ENCODE measurements around the gene MYOZ3. TPM values are rescaled to one million over a fixed set of nuclear protein-coding genes. Genes with fewer than 3 reads are reported as not detected.

MYOZ3 gene
- total RNA-seq, 1 donor from 2014 or later: 4.0 TPM

DNA sequence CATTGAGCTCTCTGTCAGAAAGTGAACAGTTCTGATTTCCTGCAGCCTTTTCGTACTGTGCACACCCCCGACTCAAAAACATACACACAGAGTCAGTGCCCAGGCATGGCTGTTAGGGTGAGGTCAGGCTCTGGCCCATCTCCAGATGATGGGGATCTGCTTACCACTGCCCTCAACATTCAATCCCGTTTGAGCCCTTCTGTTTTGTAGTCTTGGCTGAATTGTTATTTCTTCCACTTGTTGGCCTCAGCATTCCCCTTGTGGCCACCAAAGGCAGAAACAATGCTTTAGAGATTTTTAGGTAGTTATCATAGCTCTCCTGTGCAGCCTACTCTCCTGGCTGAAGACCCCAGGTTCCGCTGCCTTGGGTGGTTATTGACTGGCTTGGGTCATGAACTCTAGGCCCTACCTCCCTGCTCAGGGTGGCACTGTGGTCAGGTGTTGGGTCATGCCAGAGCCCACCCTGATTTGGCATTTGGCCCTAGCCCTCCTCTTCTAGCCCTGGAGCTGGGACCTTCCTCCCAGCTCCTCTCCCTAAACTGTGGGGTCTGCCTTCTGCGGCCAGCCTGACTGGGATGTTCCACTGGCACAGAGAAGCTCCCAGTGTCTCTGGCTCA is 7.8 kb upstream of the MYOZ3 start:
- DNase-seq (no peak), ATAC-seq (ENCODE audit: poor library complexity) (no peak)
- intact Hi-C loops (cut with DNase I): no loop called here

DNA sequence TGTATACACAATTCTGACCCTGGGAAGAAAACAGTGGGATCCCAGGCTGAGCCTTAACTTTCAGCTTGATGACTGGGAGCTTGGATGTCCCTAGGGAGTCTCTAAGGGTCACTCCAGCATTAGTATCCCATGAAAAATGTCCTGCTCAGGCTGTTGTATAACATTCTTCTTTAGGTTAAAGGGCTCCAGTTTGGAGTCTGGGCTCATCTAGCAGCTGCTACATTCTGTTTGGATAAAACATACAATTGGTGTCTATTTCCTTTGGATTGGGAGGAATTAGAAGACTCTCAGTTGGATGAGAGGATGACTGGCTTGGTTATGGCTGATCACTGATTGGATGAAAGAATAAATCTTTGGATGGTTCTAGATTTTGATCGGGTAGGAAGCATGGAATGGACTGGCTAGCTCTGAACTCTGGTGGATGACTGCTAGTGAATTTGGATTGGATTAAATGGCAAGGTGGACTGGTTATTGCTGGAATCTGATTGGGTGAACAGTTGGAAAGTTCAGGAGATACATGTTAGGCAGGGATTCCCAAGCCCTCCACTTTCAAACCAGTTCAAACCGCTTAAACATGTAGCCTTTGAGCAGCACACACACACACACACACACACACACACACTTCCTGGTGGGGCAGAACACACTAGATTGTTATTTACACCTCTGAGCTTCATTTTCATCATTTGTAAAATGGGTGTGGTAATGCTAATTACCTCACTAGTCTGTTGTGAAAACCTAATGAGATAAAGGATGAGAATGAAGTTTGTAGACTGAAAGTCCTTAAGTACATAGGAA is 7.1 kb upstream of the MYOZ3 start:
- intact Hi-C loops (cut with DNase I): no loop called here
- no peak for DNase-seq
- ATAC-seq (ENCODE audit: poor library complexity): no peak

DNA sequence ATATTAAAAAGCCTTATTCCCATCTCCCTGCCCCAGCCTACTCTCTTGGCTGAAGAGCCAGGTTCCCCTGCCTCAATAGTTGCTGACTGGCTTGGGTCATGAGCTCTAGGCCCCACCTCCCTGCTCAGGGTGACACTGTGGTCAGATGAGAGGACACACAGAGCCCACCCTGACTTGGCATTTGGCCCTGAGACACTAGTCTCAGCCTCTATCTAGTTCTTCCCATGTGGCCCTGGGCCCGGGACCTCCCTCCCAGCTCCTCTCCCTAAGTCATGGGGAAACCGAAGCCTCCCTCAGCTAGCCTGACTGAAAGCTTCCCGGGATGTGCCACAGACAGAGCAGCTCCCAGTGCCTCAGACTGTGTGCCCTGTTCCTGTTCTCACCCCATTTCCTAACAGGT is 5.8 kb upstream of the MYOZ3 start:
- ATAC-seq (ENCODE audit: poor library complexity): no peak
- intact Hi-C loops (cut with DNase I): loop anchor here (5.0 kb wide), 1 partner anchor 68 kb away; no protein-coding TSS in a partner anchor
- DNase-seq: no peak

DNA sequence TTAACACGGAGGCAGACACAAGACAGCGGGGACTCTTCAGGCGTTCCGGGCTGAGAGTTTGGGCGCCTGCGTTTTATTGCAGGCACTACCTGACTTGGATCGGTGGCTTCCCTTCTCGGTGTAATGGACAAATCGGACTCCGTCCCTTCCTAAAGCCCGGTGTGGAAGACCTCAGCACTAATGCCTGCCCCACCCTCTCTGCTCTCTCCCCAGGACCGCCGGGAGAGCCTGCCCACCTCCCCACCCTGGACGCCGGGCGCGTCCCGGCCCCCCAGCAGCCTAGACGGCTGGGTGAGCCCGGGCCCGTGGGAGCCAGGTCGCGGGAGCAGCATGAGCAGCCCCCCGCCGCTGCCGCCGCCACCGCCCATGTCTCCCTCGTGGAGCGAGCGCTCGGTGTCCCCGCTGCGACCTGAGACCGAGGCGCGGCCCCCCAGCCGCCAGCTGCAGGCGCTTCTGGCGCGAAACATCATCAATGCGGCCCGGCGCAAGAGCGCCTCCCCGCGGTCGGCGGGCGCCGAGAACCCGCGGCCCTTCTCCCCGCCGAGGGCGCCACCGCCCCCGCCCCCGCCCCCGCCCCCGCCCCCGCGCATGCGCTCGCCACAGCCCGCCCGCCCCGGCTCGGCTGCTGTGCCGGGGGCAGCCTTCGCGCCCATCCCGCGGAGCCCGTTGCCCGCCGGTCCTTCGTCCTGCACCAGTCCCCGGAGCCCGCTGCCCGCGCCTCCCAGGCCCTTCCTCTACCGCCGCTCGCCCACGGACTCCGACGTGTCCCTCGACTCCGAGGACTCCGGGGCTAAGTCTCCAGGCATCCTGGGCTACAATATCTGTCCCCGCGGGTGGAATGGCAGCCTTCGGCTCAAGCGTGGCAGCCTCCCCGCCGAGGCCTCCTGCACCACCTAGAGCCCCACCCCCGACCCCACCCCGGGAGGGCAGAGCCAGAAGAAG is 4.6 kb upstream of the MYOZ3 start:
- ATAC-seq (ENCODE audit: poor library complexity) (peak; percentile 76), DNase-seq (peak; percentile 85)
- intact Hi-C loops (cut with DNase I): loop anchor here (2.0 to 5.0 kb wide), 2 partner anchors 69 to 94 kb away; no protein-coding TSS in a partner anchor

DNA sequence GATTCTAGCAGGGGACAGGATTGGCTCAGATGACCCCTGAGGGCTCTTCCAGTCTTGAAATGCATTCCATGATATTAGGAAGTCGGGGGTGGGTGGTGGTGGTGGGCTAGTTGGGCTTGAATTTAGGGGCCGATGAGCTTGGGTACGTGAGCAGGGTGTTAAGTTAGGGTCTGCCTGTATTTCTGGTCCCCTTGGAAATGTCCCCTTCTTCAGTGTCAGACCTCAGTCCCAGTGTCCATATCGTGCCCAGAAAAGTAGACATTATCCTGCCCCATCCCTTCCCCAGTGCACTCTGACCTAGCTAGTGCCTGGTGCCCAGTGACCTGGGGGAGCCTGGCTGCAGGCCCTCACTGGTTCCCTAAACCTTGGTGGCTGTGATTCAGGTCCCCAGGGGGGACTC is 2.9 kb upstream of the MYOZ3 start:
- DNase-seq: no peak

DNA sequence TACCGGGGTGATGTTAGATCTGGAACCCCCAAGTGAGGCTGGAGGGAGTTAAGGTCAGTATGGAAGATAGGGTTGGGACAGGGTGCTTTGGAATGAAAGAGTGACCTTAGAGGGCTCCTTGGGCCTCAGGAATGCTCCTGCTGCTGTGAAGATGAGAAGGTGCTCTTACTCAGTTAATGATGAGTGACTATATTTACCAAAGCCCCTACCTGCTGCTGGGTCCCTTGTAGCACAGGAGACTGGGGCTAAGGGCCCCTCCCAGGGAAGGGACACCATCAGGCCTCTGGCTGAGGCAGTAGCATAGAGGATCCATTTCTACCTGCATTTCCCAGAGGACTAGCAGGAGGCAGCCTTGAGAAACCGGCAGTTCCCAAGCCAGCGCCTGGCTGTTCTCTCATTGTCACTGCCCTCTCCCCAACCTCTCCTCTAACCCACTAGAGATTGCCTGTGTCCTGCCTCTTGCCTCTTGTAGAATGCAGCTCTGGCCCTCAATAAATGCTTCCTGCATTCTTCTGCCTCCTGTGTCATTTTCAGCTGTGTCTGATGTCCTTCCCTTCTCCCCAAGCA is 2.3 kb upstream of the MYOZ3 start:
- intact Hi-C loops (cut with DNase I): loop anchor here (5.0 kb wide), 1 partner anchor 71 kb away; no protein-coding TSS in a partner anchor
- ATAC-seq (ENCODE audit: poor library complexity) (no peak), DNase-seq (no peak)

More for the DNA sequence above, 2.9 kb upstream of the MYOZ3 start:
- intact Hi-C loops (cut with DNase I): loop anchor here (5.0 kb wide), 1 partner anchor 71 kb away; no protein-coding TSS in a partner anchor
- ATAC-seq (ENCODE audit: poor library complexity): no peak

DNA sequence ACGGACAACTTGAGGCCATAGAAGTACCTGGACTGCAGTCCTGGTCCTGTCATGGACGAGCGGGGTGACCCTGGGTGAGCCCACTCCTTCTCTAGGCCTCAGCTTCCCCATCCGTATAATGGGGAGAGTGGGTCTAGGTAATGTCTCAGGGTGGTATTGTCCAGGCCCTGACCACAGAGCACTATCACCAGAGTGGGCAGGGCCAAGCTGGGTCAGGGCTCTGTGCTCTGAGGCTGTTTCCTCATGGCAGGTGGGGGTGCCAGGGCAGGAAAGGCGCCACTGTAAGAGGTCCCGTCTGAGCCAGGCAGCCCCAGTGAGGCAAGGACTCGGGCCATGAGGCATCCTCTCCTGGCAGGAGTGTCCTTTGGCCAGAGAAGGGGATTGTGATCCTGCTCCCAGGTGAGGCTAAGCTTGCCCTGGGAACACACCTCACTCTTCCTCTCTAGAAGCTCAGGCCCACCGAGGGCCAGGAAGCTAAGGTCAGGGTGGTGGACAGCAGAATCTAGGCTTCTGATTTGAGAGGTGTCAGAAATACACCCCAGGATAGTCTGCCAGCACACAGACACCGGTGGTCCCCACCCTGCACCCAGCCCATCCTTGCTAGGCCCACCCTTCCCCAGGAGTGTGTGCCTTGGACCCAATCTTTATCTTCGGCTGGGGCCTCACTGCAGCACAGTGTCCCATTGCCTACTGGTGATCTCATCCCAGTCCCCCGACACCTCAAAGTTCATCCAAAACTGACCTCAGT is 1.5 kb upstream of the MYOZ3 start:
- DNase-seq (no peak), ATAC-seq (ENCODE audit: poor library complexity) (no peak)
- intact Hi-C loops (cut with DNase I): loop anchor here (5.0 kb wide), 1 partner anchor 72 kb away; no protein-coding TSS in a partner anchor

DNA sequence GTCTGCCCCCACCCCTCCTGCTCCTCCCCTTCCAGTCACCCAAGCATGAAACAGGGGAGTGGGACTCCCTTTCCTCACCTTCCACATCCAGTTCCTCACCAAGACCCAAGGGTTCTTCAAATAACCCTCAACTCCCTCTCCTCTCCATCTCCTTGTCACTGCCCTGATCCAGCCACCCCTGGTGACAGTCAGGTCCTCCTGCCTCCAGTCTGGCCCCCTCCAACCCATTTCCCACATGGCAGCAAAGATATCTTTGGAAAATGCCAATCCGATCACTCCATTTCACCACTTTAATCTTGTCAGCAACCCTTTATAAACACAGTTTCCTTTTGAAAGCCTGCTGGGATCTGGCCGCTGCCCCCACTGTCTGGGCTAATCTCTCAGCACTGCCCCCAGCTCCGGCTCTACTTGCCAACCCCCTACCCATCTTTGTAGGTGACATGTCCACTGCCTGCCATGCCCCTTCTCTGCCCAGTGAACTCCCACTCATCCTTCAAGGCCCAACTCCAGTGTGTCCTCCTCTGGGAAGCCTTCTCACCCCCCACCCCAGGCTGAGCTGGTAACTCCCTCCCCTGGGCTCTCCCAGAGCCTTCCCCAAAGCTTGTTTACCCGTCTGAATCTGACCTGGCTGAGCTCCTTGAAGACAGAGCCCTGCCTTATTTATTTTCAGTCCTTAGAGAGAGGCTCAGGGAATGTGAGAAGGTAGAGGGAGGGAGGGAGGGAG is 781 bp upstream of the MYOZ3 start:
- ATAC-seq (ENCODE audit: poor library complexity) (no peak), DNase-seq (no peak)
- intact Hi-C loops (cut with DNase I): no loop called here

DNA sequence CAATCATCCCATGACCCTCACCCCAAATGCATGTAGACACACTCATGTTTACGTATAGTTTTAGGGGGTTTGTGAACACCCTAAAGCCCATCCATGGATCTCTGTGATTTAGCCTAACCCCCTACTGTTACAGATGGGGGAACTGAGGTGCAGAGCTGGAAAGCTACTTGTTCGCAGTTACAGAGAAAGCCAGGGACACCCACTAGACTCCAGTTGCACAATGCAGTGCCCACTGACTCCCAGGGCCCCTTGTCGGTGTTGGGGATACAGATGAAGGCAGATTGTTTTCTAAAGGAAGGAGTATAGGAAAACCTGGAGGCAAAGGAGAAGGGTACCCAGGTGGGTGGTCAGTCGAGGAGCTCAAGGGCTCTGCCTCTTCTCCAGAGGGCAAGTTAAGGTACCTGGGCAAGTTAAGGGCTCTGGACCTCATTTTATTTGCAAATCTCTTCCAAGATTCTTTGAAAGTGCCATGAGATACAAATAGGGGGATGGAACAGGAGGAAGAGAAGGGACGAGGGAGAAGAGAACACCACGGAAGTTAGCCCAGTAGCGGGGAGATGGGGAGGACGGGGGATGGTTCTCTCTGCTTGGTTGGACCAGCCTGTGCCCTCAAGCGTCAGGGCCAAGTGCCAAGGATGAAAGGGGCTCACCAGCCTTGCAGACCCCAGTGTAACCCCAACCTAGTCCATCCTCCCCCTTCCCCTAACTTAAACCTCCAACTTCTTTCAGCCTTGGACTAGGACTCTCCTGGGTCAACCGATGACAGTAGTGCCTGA is 958 bp downstream of the MYOZ3 start:
- no peak for ATAC-seq (ENCODE audit: poor library complexity)
- intact Hi-C loops (cut with DNase I): no loop called here
- no peak for DNase-seq

DNA sequence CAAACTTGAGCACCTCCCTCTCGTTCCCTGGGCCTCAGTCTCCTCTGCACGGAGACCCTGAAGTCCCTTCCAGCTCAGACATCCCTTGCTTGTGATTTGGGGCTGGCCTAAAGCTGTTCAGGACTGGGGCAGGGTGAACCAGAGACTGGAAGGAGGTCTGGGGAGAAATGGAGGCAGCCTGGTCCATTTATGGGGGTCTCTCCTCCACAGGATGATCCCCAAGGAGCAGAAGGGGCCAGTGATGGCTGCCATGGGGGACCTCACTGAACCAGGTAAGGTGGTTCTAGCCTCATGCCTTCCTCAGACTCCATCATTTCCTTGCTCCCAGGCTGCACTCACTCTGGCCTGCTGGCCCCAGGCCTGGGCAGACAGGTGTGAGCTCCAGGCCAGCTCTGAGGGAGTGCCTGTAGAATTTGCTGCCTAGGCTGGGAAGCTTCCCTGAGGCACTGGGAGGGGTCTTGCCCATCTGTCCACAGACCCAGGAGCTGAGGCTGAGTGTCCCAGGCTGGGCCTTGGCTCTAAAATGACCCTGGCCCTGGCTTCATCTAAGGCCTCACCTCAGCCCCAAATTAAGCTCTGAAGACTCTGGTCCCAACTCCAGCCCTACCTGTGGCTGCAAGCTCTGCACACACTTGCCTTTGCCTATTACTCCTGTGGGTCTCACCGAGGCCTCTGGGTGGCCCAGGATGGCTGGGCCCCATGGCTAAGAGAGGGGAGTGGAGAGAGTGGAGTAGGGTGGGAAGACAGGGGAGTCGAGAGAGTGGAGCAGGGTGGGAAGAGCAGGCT is 1.9 kb downstream of the MYOZ3 start:
- ATAC-seq (ENCODE audit: poor library complexity): no peak
- no peak for DNase-seq
- intact Hi-C loops (cut with DNase I): no loop called here

DNA sequence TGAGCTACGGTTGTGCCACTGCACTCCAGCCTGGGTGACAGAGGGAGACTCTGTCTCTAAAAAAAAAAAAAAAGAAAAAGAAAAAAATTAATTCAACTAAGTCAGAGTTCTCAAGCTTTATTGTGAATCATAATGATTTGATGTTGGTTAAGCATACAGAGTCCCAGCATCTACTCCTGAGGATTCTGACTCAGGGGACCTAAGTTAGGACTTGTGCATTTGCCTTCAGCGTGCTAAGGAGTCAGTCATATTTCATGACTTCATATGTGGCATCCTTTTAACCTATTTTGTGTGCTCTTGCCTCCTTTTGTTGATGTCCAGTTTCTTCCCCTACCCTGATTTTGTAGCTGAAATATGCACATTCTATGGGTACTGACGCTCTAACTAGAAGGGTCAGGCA is 2.9 kb downstream of the MYOZ3 start:
- intact Hi-C loops (cut with DNase I): no loop called here
- ATAC-seq (ENCODE audit: poor library complexity) (no peak), DNase-seq (no peak)

DNA sequence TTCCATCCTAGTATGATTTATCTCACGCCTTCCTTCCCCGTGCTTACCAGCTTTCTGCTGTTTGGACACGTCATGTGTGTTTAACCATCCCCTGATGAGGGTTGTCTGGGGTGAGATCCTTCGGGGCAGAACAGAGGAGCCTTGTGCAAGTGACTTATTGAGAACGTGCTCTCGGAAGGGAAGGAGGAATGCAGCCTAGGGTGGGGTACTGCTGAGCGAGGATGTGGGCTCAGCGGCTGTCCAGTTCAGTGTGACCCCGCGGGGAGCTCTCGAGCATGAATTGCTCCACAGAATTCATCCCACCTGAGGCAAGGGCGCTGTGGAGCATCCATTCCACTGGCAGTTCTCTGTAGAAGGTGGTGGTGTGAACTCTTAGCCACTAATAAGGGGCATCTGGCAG is 4.0 kb downstream of the MYOZ3 start:
- intact Hi-C loops (cut with DNase I): no loop called here
- no peak for ATAC-seq (ENCODE audit: poor library complexity)
- no peak for DNase-seq

DNA sequence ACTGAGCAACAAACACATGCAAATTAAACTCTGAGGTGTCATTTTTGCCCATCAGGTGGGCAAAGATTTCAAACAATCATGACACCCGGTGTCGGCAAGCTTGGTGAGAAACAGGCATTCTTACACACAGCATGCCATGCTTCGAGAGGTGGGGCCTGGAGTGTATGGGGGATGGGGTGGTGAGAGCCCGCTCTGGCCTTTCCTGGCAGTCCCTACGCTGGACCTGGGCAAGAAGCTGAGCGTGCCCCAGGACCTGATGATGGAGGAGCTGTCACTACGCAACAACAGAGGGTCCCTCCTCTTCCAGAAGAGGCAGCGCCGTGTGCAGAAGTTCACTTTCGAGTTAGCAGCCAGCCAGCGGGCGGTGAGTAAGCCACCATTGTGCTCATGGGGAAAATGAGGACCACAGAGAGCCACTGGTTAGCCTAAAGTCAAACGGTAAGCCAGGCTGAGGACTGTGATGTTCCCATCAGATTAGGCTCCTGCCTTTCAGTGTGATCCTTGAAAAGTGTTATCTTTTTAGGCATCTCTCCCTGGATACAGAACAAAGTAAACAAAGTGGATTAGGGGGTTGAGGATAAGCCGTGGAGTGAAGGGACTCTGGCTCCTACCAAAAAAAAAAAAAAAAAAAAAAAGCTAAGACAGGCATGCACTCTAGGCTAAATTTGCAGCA is 9.4 kb downstream of the MYOZ3 start:
- intact Hi-C loops (cut with DNase I): no loop called here
- no peak for DNase-seq
- no peak for ATAC-seq (ENCODE audit: poor library complexity)

DNA sequence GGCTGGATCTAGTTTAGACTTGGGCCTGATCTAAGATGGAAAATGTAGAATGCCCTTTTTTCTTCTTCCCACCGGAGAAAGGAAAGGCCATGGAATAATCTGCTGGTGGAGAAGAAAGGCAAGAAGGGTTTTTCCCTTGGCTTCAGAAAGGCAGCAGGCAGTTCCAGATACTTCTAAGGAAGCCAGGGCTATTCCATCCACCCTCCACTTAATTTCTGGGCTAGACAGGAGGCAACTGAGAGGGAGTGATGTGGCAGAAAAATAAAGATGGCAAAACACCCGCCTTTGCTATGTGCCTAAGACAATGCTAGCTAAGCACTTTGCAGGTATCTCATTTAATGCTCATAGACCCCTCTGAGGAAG is 9.9 kb downstream of the MYOZ3 start:
- ATAC-seq (ENCODE audit: poor library complexity): no peak
- intact Hi-C loops (cut with DNase I): no loop called here
- no peak for DNase-seq

DNA sequence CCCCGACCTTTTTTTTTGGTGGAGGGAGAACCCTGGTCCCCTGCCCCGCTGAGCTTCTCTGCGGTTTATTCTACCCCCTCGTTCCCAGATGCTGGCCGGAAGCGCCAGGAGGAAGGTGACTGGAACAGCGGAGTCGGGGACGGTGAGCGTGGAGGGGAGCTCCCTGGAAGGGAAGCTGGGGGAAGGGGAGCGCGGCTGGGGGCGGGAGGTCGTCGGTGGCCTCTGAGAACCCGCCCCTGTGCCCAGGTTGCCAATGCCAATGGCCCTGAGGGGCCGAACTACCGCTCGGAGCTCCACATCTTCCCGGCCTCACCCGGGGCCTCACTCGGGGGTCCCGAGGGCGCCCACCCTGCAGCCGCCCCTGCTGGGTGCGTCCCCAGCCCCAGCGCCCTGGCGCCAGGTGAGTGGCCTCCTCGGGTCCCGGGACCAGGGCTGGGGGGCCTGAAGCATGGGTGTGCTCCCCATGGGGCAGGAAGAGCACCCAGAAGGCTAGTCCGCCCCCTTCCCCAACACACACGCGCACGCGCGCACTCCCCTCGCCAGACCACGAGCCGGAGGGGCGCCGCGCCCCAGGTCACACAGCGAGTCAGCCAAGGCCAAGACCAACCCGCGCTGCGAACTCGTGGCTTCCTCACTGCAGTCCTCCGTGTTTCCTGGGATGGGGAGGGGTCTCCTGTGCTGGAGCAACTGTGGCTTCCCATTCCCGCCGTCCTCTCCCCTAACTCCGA is 10.6 kb downstream of the MYOZ3 start:
- DNase-seq (no peak), ATAC-seq (ENCODE audit: poor library complexity) (peak; percentile 19)
- intact Hi-C loops (cut with DNase I): no loop called here
